ENCODE data around the gene KRTAP10-1. TPM values are rescaled to one million over a fixed set of nuclear protein-coding genes. Genes with fewer than 3 reads are reported as not detected.

The KRTAP10-1 gene
- total and polyA plus RNA-seq, 2 of the 13 experiments (the other 11 are each of a cell fraction or from before 2014, with no cell fraction given), result not detected

DNA sequence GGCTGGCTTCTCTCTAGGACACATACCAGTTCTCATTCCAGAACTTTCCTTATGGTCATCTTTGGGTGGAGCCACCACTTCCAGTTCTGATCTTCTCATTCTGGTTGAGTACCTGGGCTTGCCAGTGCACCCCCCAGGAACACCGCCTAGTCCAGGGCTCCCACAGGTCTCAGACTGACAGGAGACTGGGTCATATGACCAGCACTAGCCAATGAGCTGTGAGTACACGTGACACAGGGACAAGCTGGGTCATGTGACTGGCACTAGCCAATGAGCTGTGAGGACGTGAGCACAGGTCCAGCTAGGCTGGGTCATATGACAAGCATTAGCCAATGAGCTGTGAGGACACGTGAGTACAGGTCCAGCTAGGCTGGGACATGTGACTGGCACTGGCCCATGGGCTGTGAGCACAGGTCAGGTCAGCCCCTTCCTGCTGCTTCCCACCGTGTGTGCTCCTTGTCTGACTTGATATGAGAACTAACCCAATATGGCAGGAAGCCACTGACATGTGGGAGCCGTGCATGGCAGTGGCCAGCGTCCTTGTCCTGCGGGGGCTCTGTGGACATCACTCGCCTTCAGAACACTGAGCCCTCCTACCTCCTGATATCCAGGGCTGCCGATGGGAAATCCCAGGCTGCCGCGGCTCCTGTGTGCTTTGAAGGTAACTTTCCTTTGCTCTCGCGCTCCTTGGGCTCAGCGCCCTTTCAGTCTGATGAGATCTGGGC is 22.7 kb downstream of the KRTAP10-1 start (continued):
- TF ChIP-seq, protein P1, sequence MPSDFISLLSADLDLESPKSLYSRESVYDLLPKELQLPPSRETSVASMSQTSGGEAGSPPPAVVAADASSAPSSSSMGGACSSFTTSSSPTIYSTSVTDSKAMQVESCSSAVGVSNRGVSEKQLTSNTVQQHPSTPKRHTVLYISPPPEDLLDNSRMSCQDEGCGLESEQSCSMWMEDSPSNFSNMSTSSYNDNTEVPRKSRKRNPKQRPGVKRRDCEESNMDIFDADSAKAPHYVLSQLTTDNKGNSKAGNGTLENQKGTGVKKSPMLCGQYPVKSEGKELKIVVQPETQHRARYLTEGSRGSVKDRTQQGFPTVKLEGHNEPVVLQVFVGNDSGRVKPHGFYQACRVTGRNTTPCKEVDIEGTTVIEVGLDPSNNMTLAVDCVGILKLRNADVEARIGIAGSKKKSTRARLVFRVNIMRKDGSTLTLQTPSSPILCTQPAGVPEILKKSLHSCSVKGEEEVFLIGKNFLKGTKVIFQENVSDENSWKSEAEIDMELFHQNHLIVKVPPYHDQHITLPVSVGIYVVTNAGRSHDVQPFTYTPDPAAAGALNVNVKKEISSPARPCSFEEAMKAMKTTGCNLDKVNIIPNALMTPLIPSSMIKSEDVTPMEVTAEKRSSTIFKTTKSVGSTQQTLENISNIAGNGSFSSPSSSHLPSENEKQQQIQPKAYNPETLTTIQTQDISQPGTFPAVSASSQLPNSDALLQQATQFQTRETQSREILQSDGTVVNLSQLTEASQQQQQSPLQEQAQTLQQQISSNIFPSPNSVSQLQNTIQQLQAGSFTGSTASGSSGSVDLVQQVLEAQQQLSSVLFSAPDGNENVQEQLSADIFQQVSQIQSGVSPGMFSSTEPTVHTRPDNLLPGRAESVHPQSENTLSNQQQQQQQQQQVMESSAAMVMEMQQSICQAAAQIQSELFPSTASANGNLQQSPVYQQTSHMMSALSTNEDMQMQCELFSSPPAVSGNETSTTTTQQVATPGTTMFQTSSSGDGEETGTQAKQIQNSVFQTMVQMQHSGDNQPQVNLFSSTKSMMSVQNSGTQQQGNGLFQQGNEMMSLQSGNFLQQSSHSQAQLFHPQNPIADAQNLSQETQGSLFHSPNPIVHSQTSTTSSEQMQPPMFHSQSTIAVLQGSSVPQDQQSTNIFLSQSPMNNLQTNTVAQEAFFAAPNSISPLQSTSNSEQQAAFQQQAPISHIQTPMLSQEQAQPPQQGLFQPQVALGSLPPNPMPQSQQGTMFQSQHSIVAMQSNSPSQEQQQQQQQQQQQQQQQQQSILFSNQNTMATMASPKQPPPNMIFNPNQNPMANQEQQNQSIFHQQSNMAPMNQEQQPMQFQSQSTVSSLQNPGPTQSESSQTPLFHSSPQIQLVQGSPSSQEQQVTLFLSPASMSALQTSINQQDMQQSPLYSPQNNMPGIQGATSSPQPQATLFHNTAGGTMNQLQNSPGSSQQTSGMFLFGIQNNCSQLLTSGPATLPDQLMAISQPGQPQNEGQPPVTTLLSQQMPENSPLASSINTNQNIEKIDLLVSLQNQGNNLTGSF (CRISPR knock-in tag; IDR thresholded peaks at IDR 0.05), result 0 out of 2 replicates have a peak, but pooled peaks have one; percentile 32
- no peak for TF ChIP-seq ZFP90 (CRISPR knock-in tag; IDR thresholded peaks at IDR 0.05; ENCODE audit: borderline replicate concordance)
- TF ChIP-seq SSRP1 (CRISPR knock-in tag; IDR thresholded peaks at IDR 0.05), result peak; percentile 20; the same call in 1 of the 2 replicates
- TF ChIP-seq HNF4A (CRISPR knock-in tag; IDR thresholded peaks at IDR 0.05), result no peak
- TF ChIP-seq, protein P2, sequence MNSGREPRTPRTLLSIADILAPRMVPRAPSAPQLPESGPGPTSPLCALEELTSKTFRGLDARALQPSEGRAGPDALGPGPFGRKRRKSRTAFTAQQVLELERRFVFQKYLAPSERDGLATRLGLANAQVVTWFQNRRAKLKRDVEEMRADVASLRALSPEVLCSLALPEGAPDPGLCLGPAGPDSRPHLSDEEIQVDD (CRISPR knock-in tag; IDR thresholded peaks at IDR 0.05; ENCODE audit: borderline replicate concordance), result no peak
- peak; percentile 44; the same call in 1 of the 2 replicates for TF ChIP-seq SP4 (CRISPR knock-in tag; IDR thresholded peaks at IDR 0.05)
- TF ChIP-seq HOXA9 (CRISPR knock-in tag; IDR thresholded peaks at IDR 0.05; ENCODE audit: borderline replicate concordance), result no peak
- peak; percentile 77 for TF ChIP-seq PHF20 (CRISPR knock-in tag; IDR thresholded peaks at IDR 0.05)
- TF ChIP-seq RAD51 (IDR thresholded peaks at IDR 0.05; ENCODE audit: borderline replicate concordance), result peak; percentile 99
- peak; percentile 38; the same call in 1 of the 2 replicates for TF ChIP-seq KDM5B (CRISPR knock-in tag; IDR thresholded peaks at IDR 0.05; ENCODE audit: borderline replicate concordance)
- TF ChIP-seq KDM4B (CRISPR knock-in tag; IDR thresholded peaks at IDR 0.05), result peak; percentile 41; the same call in 1 of the 2 replicates
- TF ChIP-seq, protein P3, sequence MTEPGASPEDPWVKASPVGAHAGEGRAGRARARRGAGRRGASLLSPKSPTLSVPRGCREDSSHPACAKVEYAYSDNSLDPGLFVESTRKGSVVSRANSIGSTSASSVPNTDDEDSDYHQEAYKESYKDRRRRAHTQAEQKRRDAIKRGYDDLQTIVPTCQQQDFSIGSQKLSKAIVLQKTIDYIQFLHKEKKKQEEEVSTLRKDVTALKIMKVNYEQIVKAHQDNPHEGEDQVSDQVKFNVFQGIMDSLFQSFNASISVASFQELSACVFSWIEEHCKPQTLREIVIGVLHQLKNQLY (CRISPR knock-in tag; IDR thresholded peaks at IDR 0.05), result no peak
- no peak for TF ChIP-seq TCF7L2 (IDR thresholded peaks at IDR 0.05; ENCODE audit: low read depth, low read length)
- no peak for TF ChIP-seq ZNF337 (CRISPR knock-in tag; IDR thresholded peaks at IDR 0.05; ENCODE audit: borderline replicate concordance, low read depth)
- TF ChIP-seq PAF1 (CRISPR knock-in tag; IDR thresholded peaks at IDR 0.05), result 0 out of 2 replicates have a peak, but pooled peaks have one; percentile 62
- TF ChIP-seq SAP130 (CRISPR knock-in tag; IDR thresholded peaks at IDR 0.05; ENCODE audit: low read depth), result peak; percentile 64
- TF ChIP-seq ZNF878 (CRISPR knock-in tag; IDR thresholded peaks at IDR 0.05), result no peak
- TF ChIP-seq, protein P4, sequence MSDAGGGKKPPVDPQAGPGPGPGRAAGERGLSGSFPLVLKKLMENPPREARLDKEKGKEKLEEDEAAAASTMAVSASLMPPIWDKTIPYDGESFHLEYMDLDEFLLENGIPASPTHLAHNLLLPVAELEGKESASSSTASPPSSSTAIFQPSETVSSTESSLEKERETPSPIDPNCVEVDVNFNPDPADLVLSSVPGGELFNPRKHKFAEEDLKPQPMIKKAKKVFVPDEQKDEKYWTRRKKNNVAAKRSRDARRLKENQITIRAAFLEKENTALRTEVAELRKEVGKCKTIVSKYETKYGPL (CRISPR knock-in tag; IDR thresholded peaks at IDR 0.05), result no peak
- TF ChIP-seq POLR2G (IDR thresholded peaks at IDR 0.05; ENCODE audit: low read depth, low read length), result peak; percentile 68
- 0 out of 2 replicates have a peak, but pooled peaks have one; percentile 33 for TF ChIP-seq RXRA (CRISPR knock-in tag; IDR thresholded peaks at IDR 0.05)

Data from HepG2 (cell line).